ENCODE results near the gene HBE1.
"Not testable (repeated sequence)": the region's sequence is repeated elsewhere in the genome, so short reads cannot be mapped to it uniquely, and the experiment has no call there.

- not testable (repeated sequence) for TF ChIP-seq CTCF, POLR2A, EP300 (IDR thresholded peaks at IDR 0.05)
These were observed 21.2 kb downstream of the HBE1 start for GRCh38 chr11:5248498-5248897.

Measured in upper lobe of left lung (tissue), 4 donors.